ENCODE results near the gene DPH1.

DNA sequence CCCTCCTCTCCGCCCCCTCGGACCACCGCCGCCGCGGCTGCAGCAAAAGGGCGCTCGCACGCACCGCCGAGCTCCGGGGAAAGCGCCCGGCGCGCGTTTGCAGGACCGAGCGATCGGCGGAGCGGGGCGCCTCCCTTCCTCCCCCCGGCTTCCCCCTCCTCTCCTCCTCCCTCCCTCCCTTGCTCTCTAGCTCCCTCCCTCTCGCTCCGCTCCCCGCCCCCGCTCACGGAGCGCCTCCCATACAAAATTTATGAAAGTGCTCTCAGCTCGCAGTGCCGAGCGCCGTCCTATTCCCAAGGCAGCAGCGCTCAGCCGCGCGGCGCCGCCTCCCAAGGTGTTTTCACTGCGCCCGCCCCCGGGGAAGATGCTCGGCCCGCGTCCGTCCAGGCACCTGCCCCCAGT, 4.7 kb upstream of the DPH1 start, which contains the start of gene RTN4RL1:
- TF ChIP-seq, protein P1, sequence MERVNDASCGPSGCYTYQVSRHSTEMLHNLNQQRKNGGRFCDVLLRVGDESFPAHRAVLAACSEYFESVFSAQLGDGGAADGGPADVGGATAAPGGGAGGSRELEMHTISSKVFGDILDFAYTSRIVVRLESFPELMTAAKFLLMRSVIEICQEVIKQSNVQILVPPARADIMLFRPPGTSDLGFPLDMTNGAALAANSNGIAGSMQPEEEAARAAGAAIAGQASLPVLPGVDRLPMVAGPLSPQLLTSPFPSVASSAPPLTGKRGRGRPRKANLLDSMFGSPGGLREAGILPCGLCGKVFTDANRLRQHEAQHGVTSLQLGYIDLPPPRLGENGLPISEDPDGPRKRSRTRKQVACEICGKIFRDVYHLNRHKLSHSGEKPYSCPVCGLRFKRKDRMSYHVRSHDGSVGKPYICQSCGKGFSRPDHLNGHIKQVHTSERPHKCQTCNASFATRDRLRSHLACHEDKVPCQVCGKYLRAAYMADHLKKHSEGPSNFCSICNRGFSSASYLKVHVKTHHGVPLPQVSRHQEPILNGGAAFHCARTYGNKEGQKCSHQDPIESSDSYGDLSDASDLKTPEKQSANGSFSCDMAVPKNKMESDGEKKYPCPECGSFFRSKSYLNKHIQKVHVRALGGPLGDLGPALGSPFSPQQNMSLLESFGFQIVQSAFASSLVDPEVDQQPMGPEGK (CRISPR knock-in tag; IDR thresholded peaks at IDR 0.05; ENCODE audit: borderline replicate concordance): no peak
- TF ChIP-seq ZFP3 (CRISPR knock-in tag; IDR thresholded peaks at IDR 0.05): no peak
- TF ChIP-seq ZNF8 (CRISPR knock-in tag; IDR thresholded peaks at IDR 0.05): no peak
- TF ChIP-seq, protein P2, sequence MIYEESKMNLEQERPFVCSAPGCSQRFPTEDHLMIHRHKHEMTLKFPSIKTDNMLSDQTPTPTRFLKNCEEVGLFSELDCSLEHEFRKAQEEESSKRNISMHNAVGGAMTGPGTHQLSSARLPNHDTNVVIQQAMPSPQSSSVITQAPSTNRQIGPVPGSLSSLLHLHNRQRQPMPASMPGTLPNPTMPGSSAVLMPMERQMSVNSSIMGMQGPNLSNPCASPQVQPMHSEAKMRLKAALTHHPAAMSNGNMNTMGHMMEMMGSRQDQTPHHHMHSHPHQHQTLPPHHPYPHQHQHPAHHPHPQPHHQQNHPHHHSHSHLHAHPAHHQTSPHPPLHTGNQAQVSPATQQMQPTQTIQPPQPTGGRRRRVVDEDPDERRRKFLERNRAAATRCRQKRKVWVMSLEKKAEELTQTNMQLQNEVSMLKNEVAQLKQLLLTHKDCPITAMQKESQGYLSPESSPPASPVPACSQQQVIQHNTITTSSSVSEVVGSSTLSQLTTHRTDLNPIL (CRISPR knock-in tag; IDR thresholded peaks at IDR 0.05; ENCODE audit: low read depth): no peak
- no peak for TF ChIP-seq TOX (CRISPR knock-in tag; IDR thresholded peaks at IDR 0.05; ENCODE audit: borderline replicate concordance)
- no peak for TF ChIP-seq ISL1 (CRISPR knock-in tag; IDR thresholded peaks at IDR 0.05)
- no peak for TF ChIP-seq ZFP30 (CRISPR knock-in tag; IDR thresholded peaks at IDR 0.05)
- no peak for TF ChIP-seq PPARA (CRISPR knock-in tag; IDR thresholded peaks at IDR 0.05; ENCODE audit: borderline replicate concordance)
- no peak for TF ChIP-seq ZNF70 (CRISPR knock-in tag; IDR thresholded peaks at IDR 0.05)
- TF ChIP-seq CSDC2 (CRISPR knock-in tag; IDR thresholded peaks at IDR 0.05): no peak
- TF ChIP-seq ESRRG (CRISPR knock-in tag; IDR thresholded peaks at IDR 0.05): no peak
- TF ChIP-seq SNAI2 (CRISPR knock-in tag; IDR thresholded peaks at IDR 0.05): no peak
